ENCODE data around the gene NFIB. TPM values are rescaled to one million over a fixed set of nuclear protein-coding genes. Genes with fewer than 3 reads are reported as not detected.

NFIB gene
- total and polyA plus RNA-seq, 2 experiments from 2014 or later, result 5.3 to 6.0 TPM

DNA sequence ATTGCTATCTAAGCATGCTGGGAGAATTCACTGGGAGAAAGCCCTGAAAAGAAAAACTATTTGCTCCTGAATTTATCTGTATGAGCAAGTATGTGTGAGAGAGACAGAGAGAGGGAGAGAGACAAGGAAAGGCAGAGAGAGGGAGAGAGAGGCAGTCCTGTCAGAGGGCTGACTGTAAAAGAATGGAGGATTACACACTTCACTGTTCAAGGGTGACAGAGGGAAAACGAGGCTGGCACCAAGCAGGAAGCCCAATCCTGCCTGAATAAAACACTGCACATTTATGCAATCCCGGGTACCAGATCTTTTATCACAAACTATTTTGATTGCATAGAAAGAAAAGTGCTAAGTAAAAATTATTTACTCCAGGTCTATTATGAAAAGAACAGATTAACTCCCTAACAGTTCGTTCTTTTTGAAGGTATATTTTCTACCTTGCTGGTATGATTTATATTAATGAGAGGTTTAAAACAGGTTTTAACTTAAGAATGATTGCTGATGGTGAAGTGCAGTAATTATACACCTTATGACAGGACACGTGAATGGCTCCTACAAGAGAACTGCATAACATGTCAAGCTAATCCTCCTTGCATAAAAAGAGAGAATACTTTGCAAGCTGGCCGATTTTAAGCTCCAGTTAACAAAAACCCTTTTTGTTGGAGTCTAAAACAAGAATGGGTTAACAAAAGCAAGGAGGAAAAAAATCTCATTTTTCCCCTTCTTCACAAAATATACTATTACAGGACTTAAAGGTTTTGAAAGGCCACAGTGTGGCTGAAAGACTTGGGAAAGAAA lies 82.5 kb downstream of the NFIB start:
- in situ Hi-C loops (cut with MboI), result no loop called here
- H3K4me3 ChIP-seq, result no peak overlapping the region
- no peaks in the 10 kb centered on the region for H3K9me3 ChIP-seq (ENCODE audit: low read depth)
- no peaks in the 10 kb centered on the region for H3K79me2 ChIP-seq (ENCODE audit: insufficient read depth)
- no peaks in the 10 kb centered on the region for H3F3A ChIP-seq (ENCODE audit: insufficient read depth)
- no peak overlapping the region for H2AFZ ChIP-seq
- no peaks in the 10 kb centered on the region for H4K20me1 ChIP-seq (ENCODE audit: insufficient read depth)
- no peaks in the 10 kb centered on the region for H3K36me3 ChIP-seq (ENCODE audit: low read depth)
- no peaks in the 10 kb centered on the region for H3K9me2 ChIP-seq (ENCODE audit: insufficient read depth)
- no peak overlapping the region for H3K27ac ChIP-seq
- WGBS, 2 experiments (ENCODE audit: low coverage in 1 of 2, low lambda C conversion rate in 2 of 2, missing lambda C conversion rate in 2 of 2), result 83 to 86% methylated on average over 5 of the region's 5 CpGs
- DNase-seq, result no peak
- no peaks in the 10 kb centered on the region for H3K4me1 ChIP-seq (ENCODE audit: insufficient read depth)
- no peak overlapping the region for H3K9ac ChIP-seq
- no peak overlapping the region for H3K4me2 ChIP-seq (ENCODE audit: unreplicated experiment)
- TF ChIP-seq EZH2 (IDR thresholded peaks at IDR 0.05; ENCODE audit: insufficient read depth, poor library complexity, severe bottlenecking) (no peak), EZH2phosphoT487 (IDR thresholded peaks at IDR 0.05; ENCODE audit: insufficient read depth, low read depth) (no peak)
- no peaks in the 10 kb centered on the region for H3K27me3 ChIP-seq (replicated peaks; ENCODE audit: insufficient read depth)

DNA sequence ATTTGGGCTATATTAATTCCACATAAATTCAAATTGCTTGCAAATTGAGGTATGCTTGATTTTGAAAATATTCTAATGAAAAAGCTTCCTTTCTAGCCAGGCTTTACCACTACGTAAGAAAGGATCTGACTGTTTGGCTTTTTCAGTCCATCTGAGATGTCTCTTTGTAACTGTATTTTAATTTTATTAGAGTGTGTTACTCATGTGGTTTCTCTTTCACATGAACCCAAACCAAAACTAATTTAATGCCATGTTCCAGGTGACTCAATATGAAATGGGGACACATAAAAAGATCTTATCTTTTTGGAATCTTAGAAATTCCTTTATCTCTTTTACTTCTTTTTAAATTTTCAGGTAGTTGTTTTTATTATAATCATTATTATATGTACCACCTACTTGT lies 85.3 kb downstream of the NFIB start:
- Histone ChIP-seq H3K27ac (no peak overlapping the region), H3K9me3 (ENCODE audit: low read depth) (no peaks in the 10 kb centered on the region), H4K20me1 (ENCODE audit: insufficient read depth) (no peaks in the 10 kb centered on the region), H3K36me3 (ENCODE audit: low read depth) (no peaks in the 10 kb centered on the region), H3K79me2 (ENCODE audit: insufficient read depth) (no peaks in the 10 kb centered on the region), H3K9ac (no peak overlapping the region), H3K9me2 (ENCODE audit: insufficient read depth) (no peaks in the 10 kb centered on the region), H3K4me3 (no peak overlapping the region), H3F3A (ENCODE audit: insufficient read depth) (no peaks in the 10 kb centered on the region), H3K27me3 (replicated peaks; ENCODE audit: insufficient read depth) (no peaks in the 10 kb centered on the region), H3K4me2 (ENCODE audit: unreplicated experiment) (no peak overlapping the region), H3K4me1 (ENCODE audit: insufficient read depth) (no peaks in the 10 kb centered on the region), H2AFZ (no peak overlapping the region)
- in situ Hi-C loops (cut with MboI), result no loop called here
- TF ChIP-seq EZH2 (IDR thresholded peaks at IDR 0.05; ENCODE audit: insufficient read depth, poor library complexity, severe bottlenecking) (no peak), EZH2phosphoT487 (IDR thresholded peaks at IDR 0.05; ENCODE audit: insufficient read depth, low read depth) (no peak)
- no peak for DNase-seq
- 94 to 100% methylated on average over 1 of the region's 1 CpG for WGBS, 2 experiments (ENCODE audit: low coverage in 1 of 2, low lambda C conversion rate in 2 of 2, missing lambda C conversion rate in 2 of 2)

DNA sequence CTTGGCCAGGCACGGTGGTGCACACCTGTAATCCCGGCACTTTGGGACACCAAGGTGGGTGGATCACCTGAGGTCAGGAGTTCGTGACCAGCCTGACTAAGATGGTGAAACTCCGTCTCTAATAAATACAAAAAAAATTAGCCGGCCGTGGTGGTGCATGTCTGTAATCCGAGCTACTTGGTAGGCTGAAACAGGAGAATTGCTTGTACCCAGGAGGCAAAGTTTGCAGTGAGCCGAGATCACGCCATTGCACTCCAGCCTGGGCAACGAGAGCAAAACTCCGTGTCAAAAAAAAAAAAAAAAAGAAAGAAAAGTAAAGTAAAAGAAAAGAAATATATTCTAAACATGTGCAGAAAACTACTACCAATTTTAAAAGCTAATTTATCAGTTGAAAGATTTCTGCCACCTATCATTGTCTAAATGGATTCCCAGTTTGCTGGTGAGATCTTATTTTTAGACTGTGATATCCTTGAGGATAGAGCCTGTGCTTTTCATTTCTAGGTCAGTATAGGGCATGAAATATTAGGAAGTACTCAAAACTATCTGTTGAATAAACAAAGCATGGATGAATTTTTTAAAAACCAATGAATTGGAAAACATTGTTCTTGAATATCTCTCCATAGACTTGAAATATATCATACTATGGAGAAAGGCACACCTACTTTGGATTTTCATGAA lies 86.9 kb downstream of the NFIB start:
- Histone ChIP-seq H3K36me3 (ENCODE audit: low read depth) (no peaks in the 10 kb centered on the region), H3K9me3 (ENCODE audit: low read depth) (no peaks in the 10 kb centered on the region), H3K9me2 (ENCODE audit: insufficient read depth) (no peaks in the 10 kb centered on the region), H2AFZ (no peak overlapping the region), H3K4me3 (no peak overlapping the region), H3K27ac (no peak overlapping the region), H3K9ac (no peak overlapping the region), H3K79me2 (ENCODE audit: insufficient read depth) (no peaks in the 10 kb centered on the region), H4K20me1 (ENCODE audit: insufficient read depth) (no peaks in the 10 kb centered on the region), H3F3A (ENCODE audit: insufficient read depth) (0 out of 2 replicates have a peak, but pooled peaks cover 1% of the 10 kb centered on the region), H3K27me3 (replicated peaks; ENCODE audit: insufficient read depth) (no peaks in the 10 kb centered on the region), H3K4me1 (ENCODE audit: insufficient read depth) (peaks cover 3% of the 10 kb centered on the region), H3K4me2 (ENCODE audit: unreplicated experiment) (no peak overlapping the region)
- no peak for DNase-seq
- WGBS, 2 experiments (ENCODE audit: low coverage in 1 of 2, low lambda C conversion rate in 2 of 2, missing lambda C conversion rate in 2 of 2), result 83 to 86% methylated on average over 11 of the region's 11 CpGs
- TF ChIP-seq EZH2 (IDR thresholded peaks at IDR 0.05; ENCODE audit: insufficient read depth, poor library complexity, severe bottlenecking), result no peak
- TF ChIP-seq EZH2phosphoT487 (IDR thresholded peaks at IDR 0.05; ENCODE audit: insufficient read depth, low read depth), result no peak
- in situ Hi-C loops (cut with MboI), result no loop called here

DNA sequence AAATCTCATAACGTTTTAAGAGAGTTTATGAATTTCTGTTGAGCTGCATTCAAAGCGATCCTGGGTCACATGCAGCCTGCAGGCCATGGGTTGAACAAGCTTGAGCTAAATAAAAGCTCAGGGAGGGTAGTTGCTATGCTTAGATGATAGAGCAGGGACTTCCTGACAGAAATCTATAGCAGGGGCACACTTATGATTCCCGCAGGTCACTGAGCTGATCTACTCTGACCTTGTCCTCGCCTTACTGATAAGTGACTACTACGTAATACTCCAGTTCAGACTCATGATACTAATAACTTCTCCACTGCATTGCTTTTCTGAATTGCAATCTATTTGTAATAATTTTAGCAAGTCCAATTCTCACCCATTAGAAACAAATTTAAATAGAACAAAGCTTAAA lies 90.9 kb downstream of the NFIB start:
- Histone ChIP-seq H3K79me2 (ENCODE audit: insufficient read depth) (no peaks in the 10 kb centered on the region), H3F3A (ENCODE audit: insufficient read depth) (peaks cover 14% of the 10 kb centered on the region; the same call in 1 of the 2 replicates), H3K27ac (no peak overlapping the region), H3K4me2 (ENCODE audit: unreplicated experiment) (no peak overlapping the region), H4K20me1 (ENCODE audit: insufficient read depth) (no peaks in the 10 kb centered on the region), H3K9me2 (ENCODE audit: insufficient read depth) (no peaks in the 10 kb centered on the region), H2AFZ (no peak overlapping the region), H3K36me3 (ENCODE audit: low read depth) (no peaks in the 10 kb centered on the region), H3K4me1 (ENCODE audit: insufficient read depth) (peaks cover 25% of the 10 kb centered on the region), H3K27me3 (replicated peaks; ENCODE audit: insufficient read depth) (no peaks in the 10 kb centered on the region), H3K9me3 (ENCODE audit: low read depth) (no peaks in the 10 kb centered on the region), H3K4me3 (no peak overlapping the region), H3K9ac (no peak overlapping the region)
- 93 to 96% methylated on average over 5 of the region's 5 CpGs for WGBS, 2 experiments (ENCODE audit: low coverage in 1 of 2, low lambda C conversion rate in 2 of 2, missing lambda C conversion rate in 2 of 2)
- TF ChIP-seq EZH2 (IDR thresholded peaks at IDR 0.05; ENCODE audit: insufficient read depth, poor library complexity, severe bottlenecking), result no peak
- TF ChIP-seq EZH2phosphoT487 (IDR thresholded peaks at IDR 0.05; ENCODE audit: insufficient read depth, low read depth), result no peak
- DNase-seq, result no peak
- in situ Hi-C loops (cut with MboI), result no loop called here

Measured in GM23248 (cell line).